Mesendoderm (in vitro differentiated cells): ENCODE data around the gene CTSL.

ENCODE experiments used
- DNase-seq: peaks from one replicate; pipeline ENCODE4 v3.0.0; 2013
- H2AK5ac ChIP-seq: 2 replicates; pipeline ENCODE4 v1.6.1; 2013; ENCODE audit warnings: low read length, inconsistent platforms
- H2BK120ac ChIP-seq: 2 replicates; pipeline ENCODE4 v1.6.1; 2013; ENCODE audit warnings: low read depth, mild to moderate bottlenecking, low read length, moderate library complexity, mixed read lengths
- H2BK15ac ChIP-seq: replicated peaks from 2 replicates; pipeline ENCODE4 v1.6.1; 2013; ENCODE audit warnings: low read depth, mild to moderate bottlenecking, moderate library complexity
- H2BK5ac ChIP-seq: 2 replicates; pipeline ENCODE4 v1.6.1; 2013; ENCODE audit warnings: low read length, inconsistent platforms
- H3K18ac ChIP-seq: 2 replicates; pipeline ENCODE4 v1.6.1; 2013; ENCODE audit warnings: mild to moderate bottlenecking, low read length, mixed read lengths
- H3K23ac ChIP-seq: one replicate; pipeline ENCODE4 v1.6.1; 2013; ENCODE audit warnings: low read length
- H3K27ac ChIP-seq: 2 replicates; pipeline ENCODE4 v1.5.1; 2013; ENCODE audit warnings: low read depth, mild to moderate bottlenecking, inconsistent platforms, low read length, moderate library complexity
- H3K27me3 ChIP-seq: 2 replicates; pipeline ENCODE4 v1.6.1; 2013; ENCODE audit warnings: low read length, control low read depth, mild to moderate bottlenecking, inconsistent platforms; ENCODE audit not compliant: insufficient read depth, poor library complexity
- H3K36me3 ChIP-seq: 2 replicates; pipeline ENCODE4 v1.6.1; 2013; ENCODE audit warnings: low read length, inconsistent platforms; ENCODE audit not compliant: control insufficient read depth, insufficient read depth
- H3K4ac ChIP-seq: one replicate; pipeline ENCODE4 v1.6.1; 2013; ENCODE audit warnings: low read depth, mild to moderate bottlenecking, low read length, moderate library complexity
- H3K4me1 ChIP-seq: 2 replicates; pipeline ENCODE4 v1.6.1; 2013; ENCODE audit warnings: low read depth, low read length, inconsistent platforms; ENCODE audit not compliant: control insufficient read depth
- H3K4me2 ChIP-seq: 2 replicates; pipeline ENCODE4 v1.6.1; 2013; ENCODE audit warnings: low read length
- H3K4me3 ChIP-seq: 2 replicates; pipeline ENCODE4 v1.5.1; 2013; ENCODE audit warnings: mild to moderate bottlenecking, low read length
- H3K56ac ChIP-seq: one replicate; pipeline ENCODE4 v1.6.1; 2013; ENCODE audit warnings: low read length
- H3K79me1 ChIP-seq: 2 replicates; pipeline ENCODE4 v1.6.1; 2013; ENCODE audit warnings: low read length, inconsistent platforms
- H3K79me2 ChIP-seq: 2 replicates; pipeline ENCODE4 v1.6.1; 2013; ENCODE audit warnings: mild to moderate bottlenecking, low read length; ENCODE audit not compliant: control insufficient read depth, insufficient read depth
- H3K9ac ChIP-seq: 2 replicates; pipeline ENCODE4 v1.6.1; 2013; ENCODE audit warnings: low read length, inconsistent platforms
- H4K5ac ChIP-seq: one replicate; pipeline ENCODE4 v1.6.1; 2013; ENCODE audit warnings: low read length
- H4K8ac ChIP-seq: one replicate; pipeline ENCODE4 v1.6.1; 2013; ENCODE audit warnings: low read depth, mild to moderate bottlenecking, control low read depth, low read length, moderate library complexity
- WGBS: extraction: QIAGEN DNeasy Blood & Tissue Kit; methylation state at CpG from one replicate; pipeline ENCODE4 v1.1.7; 2013; ENCODE audit warnings: low lambda C conversion rate, missing lambda C conversion rate; ENCODE audit not compliant: insufficient coverage; ENCODE audit errors: extremely low coverage; 5-methylcytosine and 5-hydroxymethylcytosine counted together

The CTSL gene

DNA sequence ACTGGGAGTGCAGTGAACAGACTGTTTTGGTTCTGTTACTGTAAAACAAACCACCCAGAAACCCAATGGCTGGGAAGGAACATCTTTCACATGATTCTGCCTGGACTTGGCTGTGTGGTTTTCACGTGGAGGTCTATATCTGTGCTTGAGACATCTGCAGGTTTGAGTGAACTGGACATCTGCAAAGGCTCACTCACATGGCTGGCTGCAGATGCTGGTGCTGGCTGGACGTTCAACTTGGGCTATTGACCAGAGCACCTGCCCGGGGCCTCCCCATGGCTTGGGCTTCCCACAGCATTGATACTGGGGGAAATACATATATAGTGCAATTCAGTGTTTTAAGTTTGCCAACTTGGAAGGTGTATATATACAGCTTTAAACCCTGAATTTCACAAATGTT lies 6.8 kb downstream of the CTSL start:
- H3K23ac ChIP-seq = no peak overlapping the region
- H3K36me3 ChIP-seq = no peaks in the 10 kb centered on the region
- H4K5ac ChIP-seq = no peak overlapping the region
- H3K4ac ChIP-seq = no peak overlapping the region
- no peak overlapping the region for H3K18ac ChIP-seq
- H3K4me2 ChIP-seq = no peak overlapping the region
- H3K56ac ChIP-seq = no peak overlapping the region
- H3K9ac ChIP-seq = no peak overlapping the region
- no peak overlapping the region for H2BK120ac ChIP-seq
- H3K79me1 ChIP-seq = no peaks in the 10 kb centered on the region
- H3K4me1 ChIP-seq = no peaks in the 10 kb centered on the region
- no peak overlapping the region for H2BK5ac ChIP-seq
- H3K27me3 ChIP-seq = no peaks in the 10 kb centered on the region
- H3K4me3 ChIP-seq = no peak overlapping the region
- H3K27ac ChIP-seq = no peak overlapping the region
- DNase-seq = no peak
- H2BK15ac ChIP-seq = no peak overlapping the region
- H3K79me2 ChIP-seq = no peaks in the 10 kb centered on the region
- H4K8ac ChIP-seq = no peak overlapping the region
- H2AK5ac ChIP-seq = no peak overlapping the region
- no CpG with 5 or more reads among the region's 3 CpGs for WGBS

GRCh38 chr9:87733273-87734052 lies 7.5 kb downstream of the CTSL start:
- Histone ChIP-seq H3K36me3 (no peaks in the 10 kb centered on the region), H3K27me3 (no peaks in the 10 kb centered on the region), H4K5ac (no peak overlapping the region), H3K23ac (no peak overlapping the region), H2BK5ac (no peak overlapping the region), H3K27ac (no peak overlapping the region), H2BK120ac (no peak overlapping the region), H2BK15ac (no peak overlapping the region), H3K79me2 (no peaks in the 10 kb centered on the region), H3K4me1 (no peaks in the 10 kb centered on the region), H3K4me2 (no peak overlapping the region), H3K79me1 (no peaks in the 10 kb centered on the region), H3K18ac (no peak overlapping the region), H4K8ac (no peak overlapping the region), H3K4me3 (no peak overlapping the region), H3K56ac (no peak overlapping the region), H3K9ac (no peak overlapping the region), H2AK5ac (no peak overlapping the region), H3K4ac (no peak overlapping the region)
- WGBS = no CpG with 5 or more reads among the region's 7 CpGs
- DNase-seq = no peak

- Histone ChIP-seq H2BK120ac (no peak overlapping the region), H3K27me3 (no peaks in the 10 kb centered on the region)
- WGBS = no CpG with 5 or more reads among the region's 2 CpGs
Observed at GRCh38 chr9:87734106-87734505, 8.2 kb downstream of the CTSL start.

GRCh38 chr9:87739546-87739945 lies 13.6 kb downstream of the CTSL start:
- Histone ChIP-seq H2BK5ac (no peak overlapping the region), H3K4me1 (no peaks in the 10 kb centered on the region), H3K23ac (no peak overlapping the region), H2BK120ac (no peak overlapping the region), H3K27me3 (no peaks in the 10 kb centered on the region), H4K8ac (no peak overlapping the region), H3K79me2 (no peaks in the 10 kb centered on the region), H2AK5ac (no peak overlapping the region), H4K5ac (no peak overlapping the region), H2BK15ac (no peak overlapping the region), H3K27ac (no peak overlapping the region), H3K4ac (no peak overlapping the region), H3K79me1 (no peaks in the 10 kb centered on the region), H3K4me2 (no peak overlapping the region), H3K36me3 (no peaks in the 10 kb centered on the region), H3K18ac (no peak overlapping the region), H3K9ac (no peak overlapping the region), H3K56ac (no peak overlapping the region), H3K4me3 (no peak overlapping the region)
- DNase-seq = no peak
- WGBS = no CpG with 5 or more reads among the region's 3 CpGs

More at GRCh38 chr9:87734106-87734505, 8.2 kb downstream of the CTSL start:
- Histone ChIP-seq H2AK5ac (no peak overlapping the region), H3K18ac (no peak overlapping the region), H3K4me2 (no peak overlapping the region), H4K5ac (no peak overlapping the region), H3K36me3 (no peaks in the 10 kb centered on the region), H3K4me1 (no peaks in the 10 kb centered on the region), H4K8ac (no peak overlapping the region), H2BK5ac (no peak overlapping the region), H3K4me3 (no peak overlapping the region), H2BK15ac (no peak overlapping the region), H3K79me1 (no peaks in the 10 kb centered on the region), H3K4ac (no peak overlapping the region), H3K56ac (no peak overlapping the region), H3K79me2 (no peaks in the 10 kb centered on the region), H3K23ac (no peak overlapping the region), H3K27ac (no peak overlapping the region), H3K9ac (no peak overlapping the region)
- DNase-seq = no peak

GRCh38 chr9:87740209-87740608 lies 14.3 kb downstream of the CTSL start:
- Histone ChIP-seq H4K5ac (no peak overlapping the region), H2BK5ac (no peak overlapping the region), H2BK120ac (no peak overlapping the region), H3K23ac (no peak overlapping the region), H4K8ac (no peak overlapping the region), H3K4me2 (no peak overlapping the region), H3K4me1 (no peaks in the 10 kb centered on the region), H3K79me1 (no peaks in the 10 kb centered on the region), H3K79me2 (no peaks in the 10 kb centered on the region), H3K4ac (no peak overlapping the region), H3K4me3 (no peak overlapping the region), H3K27ac (no peak overlapping the region), H2AK5ac (no peak overlapping the region), H2BK15ac (no peak overlapping the region), H3K56ac (no peak overlapping the region), H3K27me3 (no peaks in the 10 kb centered on the region), H3K36me3 (no peaks in the 10 kb centered on the region), H3K18ac (no peak overlapping the region), H3K9ac (no peak overlapping the region)
- no CpG with 5 or more reads among the region's 3 CpGs for WGBS
- DNase-seq = no peak

GRCh38 chr9:87741326-87741725 lies 15.4 kb downstream of the CTSL start:
- no peak overlapping the region for H2AK5ac ChIP-seq
- H3K36me3 ChIP-seq = no peaks in the 10 kb centered on the region
- no peaks in the 10 kb centered on the region for H3K4me1 ChIP-seq
- no peak overlapping the region for H2BK120ac ChIP-seq
- no peak overlapping the region for H3K27ac ChIP-seq
- DNase-seq = no peak
- no peak overlapping the region for H3K18ac ChIP-seq
- WGBS = no CpG with 5 or more reads among the region's 4 CpGs
- H3K4ac ChIP-seq = no peak overlapping the region
- no peak overlapping the region for H3K4me3 ChIP-seq
- no peak overlapping the region for H2BK15ac ChIP-seq
- H2BK5ac ChIP-seq = no peak overlapping the region
- no peak overlapping the region for H4K5ac ChIP-seq
- no peaks in the 10 kb centered on the region for H3K79me2 ChIP-seq
- H3K79me1 ChIP-seq = no peaks in the 10 kb centered on the region
- H3K4me2 ChIP-seq = no peak overlapping the region
- no peak overlapping the region for H3K23ac ChIP-seq
- no peaks in the 10 kb centered on the region for H3K27me3 ChIP-seq
- no peak overlapping the region for H4K8ac ChIP-seq
- no peak overlapping the region for H3K9ac ChIP-seq
- no peak overlapping the region for H3K56ac ChIP-seq
